H9 (cell line): ENCODE data around the gene NPC1. TPM values are rescaled to one million over a fixed set of nuclear protein-coding genes. Genes with fewer than 3 reads are reported as not detected.

Experiments
- DNase-seq: peaks from one replicate; pipeline ENCODE4 v3.0.0-alpha.2; 2017
- H2AFZ ChIP-seq: one replicate; pipeline ENCODE4 v1.6.1; 2013; ENCODE audit warnings: mild to moderate bottlenecking, low read length, control low read depth, moderate library complexity
- H2AK5ac ChIP-seq: 2 replicates; pipeline ENCODE4 v1.6.1; 2013; ENCODE audit warnings: low read length, control low read depth, mixed read lengths; ENCODE audit not compliant: insufficient read length
- H2BK120ac ChIP-seq: one replicate; pipeline ENCODE4 v1.6.1; 2013; ENCODE audit warnings: low read depth, mild to moderate bottlenecking, low read length, control low read depth, inconsistent platforms; ENCODE audit not compliant: poor library complexity, severe bottlenecking
- H2BK12ac ChIP-seq: 2 replicates; pipeline ENCODE4 v1.6.1; 2013; ENCODE audit warnings: low read length, control low read depth, mixed read lengths, low read depth; ENCODE audit not compliant: insufficient read length
- H2BK15ac ChIP-seq: 2 replicates; pipeline ENCODE4 v1.6.1; 2013; ENCODE audit warnings: low read depth, low read length, control low read depth
- H2BK20ac ChIP-seq: one replicate; pipeline ENCODE4 v1.6.1; 2013; ENCODE audit warnings: low read depth, mild to moderate bottlenecking, low read length, control low read depth, inconsistent platforms; ENCODE audit not compliant: poor library complexity, severe bottlenecking
- H2BK5ac ChIP-seq: 2 replicates; pipeline ENCODE4 v1.6.1; 2013; ENCODE audit warnings: low read length, control low read depth, mixed read lengths; ENCODE audit not compliant: insufficient read length
- H3K14ac ChIP-seq: 2 replicates; pipeline ENCODE4 v1.6.1; 2013; ENCODE audit warnings: low read length, control low read depth; ENCODE audit not compliant: insufficient read depth
- H3K18ac ChIP-seq: 2 replicates; pipeline ENCODE4 v1.6.1; 2013; ENCODE audit warnings: low read depth, mild to moderate bottlenecking, mixed read lengths, low read length, control low read depth; ENCODE audit not compliant: insufficient read length
- H3K23ac ChIP-seq: 2 replicates; pipeline ENCODE4 v1.6.1; 2013; ENCODE audit warnings: low read length, control low read depth, mixed read lengths, low read depth; ENCODE audit not compliant: insufficient read length
- H3K23me2 ChIP-seq: 2 replicates; pipeline ENCODE4 v1.6.1; 2013; ENCODE audit warnings: low read depth, mild to moderate bottlenecking, mixed read lengths, low read length, control low read depth; ENCODE audit not compliant: insufficient read length, poor library complexity, severe bottlenecking
- H3K27ac ChIP-seq: 2 replicates; pipeline ENCODE4 v1.5.1; 2013; ENCODE audit warnings: low read length, control low read depth, mixed read lengths, low read depth; ENCODE audit not compliant: insufficient read length
- H3K27me3 ChIP-seq: 2 replicates; pipeline ENCODE4 v1.6.1; 2013; ENCODE audit warnings: low read length, control low read depth, inconsistent platforms; ENCODE audit not compliant: insufficient read depth
- H3K4ac ChIP-seq: 2 replicates; pipeline ENCODE4 v1.6.1; 2013; ENCODE audit warnings: low read depth, mild to moderate bottlenecking, control low read depth, inconsistent platforms, low read length, moderate library complexity
- H3K4me1 ChIP-seq: 2 replicates; pipeline ENCODE4 v1.6.1; 2013; ENCODE audit warnings: low read length, control low read depth, inconsistent platforms; ENCODE audit not compliant: insufficient read depth
- H3K4me2 ChIP-seq: 2 replicates; pipeline ENCODE4 v1.6.1; 2013; ENCODE audit warnings: low read length, control low read depth, mixed read lengths; ENCODE audit not compliant: insufficient read length, insufficient read depth
- H3K56ac ChIP-seq: 2 replicates; pipeline ENCODE4 v1.6.1; 2013; ENCODE audit warnings: low read depth, mild to moderate bottlenecking, mixed read lengths, low read length, control low read depth; ENCODE audit not compliant: insufficient read length
- H3K79me1 ChIP-seq: 2 replicates; pipeline ENCODE4 v1.6.1; 2013; ENCODE audit warnings: low read depth, mild to moderate bottlenecking, moderate library complexity, low read length, control low read depth, inconsistent platforms; ENCODE audit not compliant: insufficient read depth, poor library complexity, severe bottlenecking
- H3K79me2 ChIP-seq: 2 replicates; pipeline ENCODE4 v1.6.1; 2013; ENCODE audit warnings: low read length, control low read depth, inconsistent platforms; ENCODE audit not compliant: insufficient read depth
- H3K9ac ChIP-seq: 2 replicates; pipeline ENCODE4 v1.6.1; 2013; ENCODE audit warnings: low read length, control low read depth, mixed read lengths; ENCODE audit not compliant: insufficient read length; ENCODE audit errors: extremely low read depth
- H3K9me3 ChIP-seq: one replicate; pipeline ENCODE4 v1.6.1; 2013; ENCODE audit warnings: low read depth, low read length, inconsistent platforms; ENCODE audit not compliant: control insufficient read depth
- H3T11ph ChIP-seq: one replicate; pipeline ENCODE4 v1.6.1; 2013; ENCODE audit warnings: mild to moderate bottlenecking, low read length, control low read depth, inconsistent platforms
- H4K20me1 ChIP-seq: one replicate; pipeline ENCODE4 v1.6.1; 2013; ENCODE audit not compliant: control insufficient read depth, insufficient read length, insufficient read depth
- H4K5ac ChIP-seq: 2 replicates; pipeline ENCODE4 v1.6.1; 2013; ENCODE audit warnings: low read depth, mild to moderate bottlenecking, mixed read lengths, low read length, control low read depth; ENCODE audit not compliant: insufficient read length
- H4K8ac ChIP-seq: replicated peaks from 2 replicates; pipeline ENCODE4 v1.6.1; 2013; ENCODE audit warnings: low read length, control low read depth, mixed read lengths, low read depth; ENCODE audit not compliant: insufficient read length
- H4K91ac ChIP-seq: 2 replicates; pipeline ENCODE4 v1.6.1; 2013; ENCODE audit warnings: low read depth, mild to moderate bottlenecking, moderate library complexity, mixed read lengths, low read length, control low read depth; ENCODE audit not compliant: insufficient read length
- H3K27ac Mint-ChIP-seq, 3 experiments: 2 replicates in 2 of 3; 3 replicates in 1 of 3; pipeline ENCODE4 v1.8.0; 2020 to 2021; ENCODE audit warnings: mixed read lengths in 3 of 3, mild to moderate bottlenecking in 1 of 3, moderate library complexity in 1 of 3
- H3K27me3 Mint-ChIP-seq: 2 replicates; pipeline ENCODE4 v1.8.0; 2021; ENCODE audit warnings: low read depth, mild to moderate bottlenecking, moderate library complexity, mixed read lengths
- H3K36me3 Mint-ChIP-seq, 3 experiments: 2 replicates in 2 of 3; 3 replicates in 1 of 3; pipeline ENCODE4 v1.8.0; 2020 to 2021; ENCODE audit warnings: low read depth in 3 of 3, mixed read lengths in 3 of 3; ENCODE audit not compliant: insufficient read depth in 1 of 3
- H3K4me1 Mint-ChIP-seq, 2 experiments: 2 replicates each; pipeline ENCODE4 v1.8.0; 2020; ENCODE audit warnings: mixed read lengths in 2 of 2
- H3K4me3 Mint-ChIP-seq, 2 experiments: 2 replicates in 1 of 2; 3 replicates in 1 of 2; pipeline ENCODE4 v1.8.0; 2020 to 2021; ENCODE audit warnings: mild to moderate bottlenecking in 2 of 2, mixed read lengths in 2 of 2, moderate library complexity in 1 of 2
- H3K9me3 Mint-ChIP-seq, 2 experiments: 2 replicates in 1 of 2; 3 replicates in 1 of 2; pipeline ENCODE4 v1.8.0; 2020; ENCODE audit warnings: mild to moderate bottlenecking in 2 of 2, mixed read lengths in 2 of 2, moderate library complexity in 1 of 2
- WGBS: extraction: QIAGEN DNeasy Blood & Tissue Kit; methylation state at CpG from one replicate; pipeline ENCODE4 v1.1.7; 2013; ENCODE audit warnings: missing lambda C conversion rate, low lambda C conversion rate, mixed read lengths; ENCODE audit not compliant: insufficient read length; ENCODE audit errors: extremely low coverage; 5-methylcytosine and 5-hydroxymethylcytosine counted together
- total RNA-seq: library from RNA; stranded (reverse); gene quantifications from 2 replicates; pipeline ENCODE4 v1.2.1, GENCODE V29; 2021
- TF ChIP-seq, protein P1 (sequence below): fragments of 200-600 bp; sonication (generic); conservative IDR thresholded peaks from 3 replicates; pipeline ENCODE4 v1.8.0; 2021; ENCODE audit warnings: antibody characterized with exemption, mild to moderate bottlenecking

Gene NPC1
- total RNA-seq, 1 experiment from 2014 or later = 24.2 TPM

DNA sequence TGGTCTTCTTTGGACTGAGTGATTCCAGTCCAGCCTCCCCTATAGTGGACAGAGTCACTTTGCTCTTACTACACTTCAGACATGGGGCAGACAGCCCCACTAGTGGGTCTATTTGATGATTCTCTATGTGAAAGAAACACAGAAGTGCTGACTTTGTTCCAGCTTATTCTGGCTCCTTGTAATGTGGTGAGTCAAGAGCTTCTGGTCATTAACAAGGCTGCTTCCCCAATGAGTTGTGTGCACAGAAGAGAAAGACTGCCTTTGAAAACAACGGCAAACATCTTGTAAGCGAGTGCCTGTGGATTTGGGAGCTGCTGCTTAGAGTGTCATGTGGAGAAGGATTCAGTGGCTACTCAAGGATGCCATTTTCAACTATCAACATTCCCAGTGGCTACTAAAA, 43.8 kb downstream of the NPC1 start:
- no peak for DNase-seq
- Mint-ChIP-seq H3K27ac (no peak overlapping the region), H3K4me1 (no peaks in the 10 kb centered on the region), H3K36me3 (peaks cover 25 to 80% (median 66%) of the 10 kb centered on the region in 3 experiments; a peak in 6 of 7 replicates), H3K4me3 (no peak overlapping the region), H3K9me3 (no peaks in the 10 kb centered on the region), H3K27me3 (no peaks in the 10 kb centered on the region)
- Histone ChIP-seq H4K8ac (no peak overlapping the region), H2BK20ac (no peak overlapping the region), H2BK120ac (no peak overlapping the region), H2BK15ac (no peak overlapping the region), H3K27me3 (no peaks in the 10 kb centered on the region), H3K4me1 (no peaks in the 10 kb centered on the region), H3K14ac (no peak overlapping the region), H3K27ac (no peak overlapping the region), H4K5ac (no peak overlapping the region), H2AK5ac (no peak overlapping the region), H3K79me2 (no peaks in the 10 kb centered on the region), H3T11ph (no peak overlapping the region), H3K9me3 (no peaks in the 10 kb centered on the region), H3K18ac (no peak overlapping the region), H3K4ac (no peak overlapping the region), H4K20me1 (no peaks in the 10 kb centered on the region), H3K79me1 (no peaks in the 10 kb centered on the region), H4K91ac (no peak overlapping the region), H2BK12ac (no peak overlapping the region), H2AFZ (no peak overlapping the region), H3K4me2 (no peak overlapping the region), H2BK5ac (no peak overlapping the region), H3K23me2 (no peaks in the 10 kb centered on the region), H3K23ac (no peak overlapping the region), H3K9ac (no peak overlapping the region), H3K56ac (no peak overlapping the region)
- no CpG with 5 or more reads among the region's 2 CpGs for WGBS
- TF ChIP-seq, protein P1, sequence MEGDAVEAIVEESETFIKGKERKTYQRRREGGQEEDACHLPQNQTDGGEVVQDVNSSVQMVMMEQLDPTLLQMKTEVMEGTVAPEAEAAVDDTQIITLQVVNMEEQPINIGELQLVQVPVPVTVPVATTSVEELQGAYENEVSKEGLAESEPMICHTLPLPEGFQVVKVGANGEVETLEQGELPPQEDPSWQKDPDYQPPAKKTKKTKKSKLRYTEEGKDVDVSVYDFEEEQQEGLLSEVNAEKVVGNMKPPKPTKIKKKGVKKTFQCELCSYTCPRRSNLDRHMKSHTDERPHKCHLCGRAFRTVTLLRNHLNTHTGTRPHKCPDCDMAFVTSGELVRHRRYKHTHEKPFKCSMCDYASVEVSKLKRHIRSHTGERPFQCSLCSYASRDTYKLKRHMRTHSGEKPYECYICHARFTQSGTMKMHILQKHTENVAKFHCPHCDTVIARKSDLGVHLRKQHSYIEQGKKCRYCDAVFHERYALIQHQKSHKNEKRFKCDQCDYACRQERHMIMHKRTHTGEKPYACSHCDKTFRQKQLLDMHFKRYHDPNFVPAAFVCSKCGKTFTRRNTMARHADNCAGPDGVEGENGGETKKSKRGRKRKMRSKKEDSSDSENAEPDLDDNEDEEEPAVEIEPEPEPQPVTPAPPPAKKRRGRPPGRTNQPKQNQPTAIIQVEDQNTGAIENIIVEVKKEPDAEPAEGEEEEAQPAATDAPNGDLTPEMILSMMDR = no peak
